ENCODE measurements around the gene DUOXA1. TPM values are rescaled to one million over a fixed set of nuclear protein-coding genes. Genes with fewer than 3 reads are reported as not detected.

Gene DUOXA1
- total and polyA plus RNA-seq, 2 donors (not counting 1 experiment from before 2014, with no cell fraction given): 0.03 to 0.74 TPM

GRCh38 chr15:45112143-45112590 lies 17.5 kb downstream of the DUOXA1 start:
- ChIA-PET CTCF (interaction anchor here (0.6 to 5.5 kb wide), 8 partner anchors 9 to 259 kb away, joined by 3 to 32 read pairs (median 4); no protein-coding TSS in a partner anchor), POLR2A (interaction anchor here (0.5 kb wide), 1 partner anchor 25 kb away, joined by 3 read pairs; no protein-coding TSS in a partner anchor)
- peak; percentile 37 for DNase-seq
- Histone ChIP-seq H4K20me1 (ENCODE audit: control insufficient read depth, insufficient read depth, low read length, poor library complexity, severe bottlenecking) (no peaks in the 10 kb centered on the region), H2AFZ (ENCODE audit: insufficient read depth, low read depth, low read length, poor library complexity, severe bottlenecking) (peak overlapping the region; percentile 9), H3K27ac (ENCODE audit: low read length in 2 of 2) (no peak overlapping the region), H3K4me2 (replicated peaks; ENCODE audit: low read depth, low read length, poor library complexity, severe bottlenecking) (peak overlapping the region; percentile 72), H3K9ac (ENCODE audit: low read length) (no peak overlapping the region), H3K27me3 (replicated peaks in 1 of 4; ENCODE audit: control extremely low read depth in 1 of 4, control insufficient read depth in 3 of 4, insufficient read depth in 4 of 4, low read length in 3 of 4) (peaks cover 0 to 79% (median 56%) of the 10 kb centered on the region in 4 experiments), H3K79me2 (ENCODE audit: control insufficient read depth, insufficient read depth, low read length) (no peaks in the 10 kb centered on the region), H3K9me3 (ENCODE audit: control extremely low read depth in 1 of 3, control insufficient read depth in 2 of 3, insufficient read depth in 1 of 3, low read length in 2 of 3) (peaks cover 0 to 38% (median 0%) of the 10 kb centered on the region in 3 donors), H3K36me3 (replicated peaks in 1 of 2; ENCODE audit: control extremely low read depth in 1 of 2, control insufficient read depth in 1 of 2, extremely low read depth in 1 of 2, insufficient read depth in 2 of 2, low read length in 1 of 2) (no peaks in the 10 kb centered on the region), H3K4me1 (ENCODE audit: control insufficient read depth in 2 of 2, insufficient read depth in 2 of 2, low read length in 2 of 2) (peaks cover 45 to 54% of the 10 kb centered on the region in 2 donors), H3K4me3 (ENCODE audit: control extremely low read depth in 1 of 5, extremely low read depth in 1 of 5, insufficient read depth in 1 of 5, low read depth in 2 of 5, low read length in 4 of 5) (peak overlapping the region in 3 of 5 experiments; percentile 18 to 23 (median 21))
- Mint-ChIP-seq H3K4me3 (peak overlapping the region; percentile 85), H3K27ac (no peak overlapping the region), H3K4me1 (peaks cover 46% of the 10 kb centered on the region), H3K9me3 (ENCODE audit: insufficient read depth) (no peaks in the 10 kb centered on the region), H3K27me3 (peaks cover 74% of the 10 kb centered on the region)
- TF ChIP-seq CTCF (IDR thresholded peaks at IDR 0.05): no peak
- no peak for TF ChIP-seq EZH2 (IDR thresholded peaks at IDR 0.05; ENCODE audit: borderline replicate concordance, insufficient read depth, low read depth, low read length, poor library complexity, severe bottlenecking)
- no peak for ATAC-seq (ENCODE audit: low read depth)
- 6% methylated on average over 7 of the region's 13 CpGs for WGBS (ENCODE audit: insufficient coverage)
- intact Hi-C loops (cut with micrococcal nuclease): loop anchor here (10.0 kb wide), 1 partner anchor 83 kb away; no protein-coding TSS in a partner anchor
